Transverse colon (tissue), 4 donors: Measurements from ENCODE around the gene WNT5B. TPM values are rescaled to one million over a fixed set of nuclear protein-coding genes. Genes with fewer than 3 reads are reported as not detected.

Source experiments
- DNase-seq: peaks from one replicate; pipeline ENCODE4 v3.0.0-alpha.2; 2019
- H3K27ac ChIP-seq, 4 donors: fragments of 200-600 bp; sonication (generic); 2 replicates each; pipeline ENCODE4 v1.5.1; 2016 to 2018; ENCODE audit warnings: inconsistent platforms in 4 of 4
- H3K27me3 ChIP-seq: fragments of 200-600 bp; sonication (generic); 2 replicates; pipeline ENCODE4 v1.5.1; 2017; ENCODE audit warnings: inconsistent platforms
- H3K36me3 ChIP-seq, 4 donors: fragments of 200-600 bp; sonication (generic); 2 replicates each; pipeline ENCODE4 v1.5.1; 2017 to 2019; ENCODE audit warnings: inconsistent platforms in 4 of 4
- H3K4me1 ChIP-seq, 4 donors: fragments of 200-600 bp; sonication (generic); 2 replicates each; pipeline ENCODE4 v1.5.1; 2017 to 2020; ENCODE audit warnings: inconsistent platforms in 4 of 4
- H3K4me3 ChIP-seq, 4 donors: fragments of 200-600 bp; sonication (generic); 1 replicate in 1 of 4; 2 replicates in 3 of 4; pipeline versions ENCODE4 v1.5.1 to v1.6.1; 2017 to 2019; ENCODE audit warnings: inconsistent platforms in 4 of 4
- H3K9me3 ChIP-seq, 2 donors: fragments of 200-600 bp; sonication (generic); 2 replicates each; pipeline ENCODE4 v1.5.1; 2017 to 2019; ENCODE audit warnings: inconsistent platforms in 2 of 2
- CTCF ChIP-seq, 5 experiments: fragments of 200-600 bp in 3 of 5; fragments of 450-650 bp in 2 of 5; sonication (generic) in 3 of 5; IDR thresholded peaks; 1 replicate in 2 of 5; 2 replicates in 3 of 5; pipeline ENCODE4 v1.5.1; 2016 to 2017; ENCODE audit warnings: antibody characterized with exemption in 5 of 5, inconsistent platforms in 3 of 5, mild to moderate bottlenecking in 2 of 5, moderate library complexity in 1 of 5
- EP300 ChIP-seq: sonication (generic); formaldehyde crosslinking; IDR thresholded peaks from one replicate; pipeline ENCODE4 v1.6.1; 2017; ENCODE audit warnings: antibody characterized with exemption, low read depth
- POLR2A ChIP-seq: fragments of 450-650 bp; IDR thresholded peaks from one replicate; pipeline ENCODE4 v1.6.1; 2016; ENCODE audit warnings: antibody characterized with exemption, mild to moderate bottlenecking, moderate library complexity
- POLR2AphosphoS5 ChIP-seq, 3 donors: sonication (generic); formaldehyde crosslinking; IDR thresholded peaks; one replicate each; pipeline ENCODE4 v1.6.1; 2016; ENCODE audit warnings: antibody characterized with exemption in 3 of 3
- WGBS, 2 donors: methylation state at CpG; one replicate each; pipeline ENCODE4 v1.1.5; 2018; ENCODE audit warnings: low coverage in 1 of 2; 5-methylcytosine and 5-hydroxymethylcytosine counted together
- in situ Hi-C, 4 donors: fragments of 200-750 bp; cut with MboI; loops; one replicate each; pipeline versions ENCODE4 v1.15.0 to v1.15.1; 2017; ENCODE audit warnings: low sequenced_read_pairs in 3 of 4, low pct_ligation_motif_present in 1 of 4, low pct_unique_long_range_greater_than_20kb in 1 of 4
- intact Hi-C: fragments of 100-400 bp; cut with DNase I; formaldehyde crosslinking; loops from one replicate; pipeline ENCODE4 v1.15.1; 2023; ENCODE audit warnings: low total_unique reads
- total RNA-seq, 4 donors: library from RNA; depleted of rRNA; stranded (reverse); fragments of >200 nt; gene quantifications; one replicate each; pipeline ENCODE4 v1.1.0, GENCODE V29; 2016

The WNT5B gene
- total RNA-seq, 4 donors from 2014 or later, result 0.80 to 3.5 (median 3.5) TPM; not detected in 1

DNA sequence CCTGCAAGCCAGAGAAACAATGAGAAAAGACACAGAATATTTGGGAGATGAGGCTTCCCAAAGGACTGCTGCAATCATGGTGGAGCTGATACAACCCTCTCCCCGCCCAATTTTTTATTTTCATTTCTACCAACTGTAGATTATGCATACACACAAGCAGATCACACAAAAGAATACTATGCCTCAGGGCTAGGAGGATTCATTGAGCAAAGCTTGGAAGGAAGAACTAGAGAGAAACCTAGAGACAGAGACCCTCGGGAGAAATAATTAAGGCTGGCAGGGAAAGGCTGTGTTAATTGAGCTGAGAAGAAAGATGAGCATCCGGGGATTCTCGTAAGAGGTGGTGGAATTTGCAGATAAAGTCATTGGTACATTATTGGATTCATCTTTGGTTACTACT lies 9.9 kb upstream of the WNT5B start:
- Histone ChIP-seq H3K4me1 (peaks cover 0 to 4% (median 0%) of the 10 kb centered on the region in 4 donors), H3K4me3 (no peak overlapping the region), H3K27ac (no peak overlapping the region), H3K36me3 (no peaks in the 10 kb centered on the region), H3K27me3 (no peaks in the 10 kb centered on the region), H3K9me3 (no peaks in the 10 kb centered on the region)
- intact Hi-C loops (no loop called here), in situ Hi-C loops (no loop called here)
- TF ChIP-seq POLR2AphosphoS5 (IDR thresholded peaks at IDR 0.05) (no peak), EP300 (no peak), POLR2A (no peak), CTCF (IDR thresholded peaks at IDR 0.05) (no peak)
- WGBS, 2 donors, result 83 to 86% methylated on average over 4 of the region's 4 CpGs
- DNase-seq, result no peak

GRCh38 chr12:1619587-1619986 lies 9.4 kb upstream of the WNT5B start:
- Histone ChIP-seq H3K27me3 (no peaks in the 10 kb centered on the region), H3K4me3 (no peak overlapping the region), H3K4me1 (peaks cover 0 to 4% (median 0%) of the 10 kb centered on the region in 4 donors), H3K9me3 (no peaks in the 10 kb centered on the region), H3K27ac (no peak overlapping the region), H3K36me3 (no peaks in the 10 kb centered on the region)
- in situ Hi-C loops, result no loop called here
- TF ChIP-seq CTCF (IDR thresholded peaks at IDR 0.05), result no peak
- TF ChIP-seq POLR2AphosphoS5 (IDR thresholded peaks at IDR 0.05), result no peak
- TF ChIP-seq POLR2A, result no peak
- no peak for TF ChIP-seq EP300
- intact Hi-C loops, result no loop called here
- WGBS, 2 donors, result 55 to 60% methylated on average over 8 of the region's 8 CpGs
- DNase-seq, result peak; percentile 35

DNA sequence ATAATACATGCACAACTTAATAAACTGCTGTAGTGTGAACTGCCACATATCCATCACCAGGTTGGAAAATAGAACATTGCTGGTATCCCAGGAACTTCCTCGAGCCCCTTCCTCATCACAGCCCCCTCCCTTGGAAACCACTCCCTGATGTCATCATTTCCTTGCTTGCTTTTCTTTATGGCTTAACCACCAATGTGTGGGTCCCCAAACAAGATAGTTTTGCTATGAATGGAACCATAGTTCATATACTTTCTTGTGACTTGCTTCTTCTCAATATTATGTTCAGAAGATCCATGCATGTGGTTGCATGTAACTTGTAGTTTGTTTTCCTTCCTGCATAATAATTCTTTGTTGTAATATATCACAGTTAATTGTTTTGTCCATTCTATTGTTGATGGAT lies 8.9 kb upstream of the WNT5B start:
- Histone ChIP-seq H3K27ac (no peak overlapping the region), H3K36me3 (no peaks in the 10 kb centered on the region)
- WGBS, 2 donors, result 36 to 56% methylated on average over 1 of the region's 1 CpG

GRCh38 chr12:1622406-1622805 lies 6.6 kb upstream of the WNT5B start:
- 83 to 87% methylated on average over 1 to 3 of the region's 3 CpGs for WGBS, 2 donors
- no peak for DNase-seq
- H3K4me1 ChIP-seq, result peaks cover 0 to 9% (median 0%) of the 10 kb centered on the region in 4 donors
- H3K9me3 ChIP-seq, result no peaks in the 10 kb centered on the region
- no peaks in the 10 kb centered on the region for H3K27me3 ChIP-seq
- no peak overlapping the region for H3K27ac ChIP-seq
- in situ Hi-C loops, result no loop called here
- H3K36me3 ChIP-seq, result no peaks in the 10 kb centered on the region
- intact Hi-C loops, result no loop called here
- TF ChIP-seq POLR2AphosphoS5 (IDR thresholded peaks at IDR 0.05), result no peak
- TF ChIP-seq POLR2A, result no peak
- TF ChIP-seq CTCF (IDR thresholded peaks at IDR 0.05), result no peak
- no peak for TF ChIP-seq EP300
- H3K4me3 ChIP-seq, result no peak overlapping the region

More for the DNA sequence above, 8.9 kb upstream of the WNT5B start:
- in situ Hi-C loops, result no loop called here
- Histone ChIP-seq H3K9me3 (no peaks in the 10 kb centered on the region), H3K4me3 (no peak overlapping the region), H3K4me1 (peaks cover 0 to 4% (median 0%) of the 10 kb centered on the region in 4 donors), H3K27me3 (no peaks in the 10 kb centered on the region)
- intact Hi-C loops, result no loop called here
- no peak for DNase-seq
- TF ChIP-seq POLR2AphosphoS5 (IDR thresholded peaks at IDR 0.05) (no peak), POLR2A (no peak), EP300 (no peak), CTCF (IDR thresholded peaks at IDR 0.05) (no peak)
